HepG2 (cell line): ENCODE measurements around the gene CEACAM3.

Experiments
- ELF3 ChIP-seq: IDR thresholded peaks from 2 replicates; pipeline ENCODE4 v1.6.1; 2016; ENCODE audit warnings: missing genetic modification reagents, missing compliant biosample characterization
- SALL1 ChIP-seq: sonication (generic); formaldehyde crosslinking; IDR thresholded peaks from 2 replicates; pipeline ENCODE4 v1.8.0; 2022; ENCODE audit warnings: mild to moderate bottlenecking, missing genetic modification reagents
- TBP ChIP-seq: sonication (generic); formaldehyde crosslinking; IDR thresholded peaks from 2 replicates; pipeline ENCODE4 v1.5.0; 2020; ENCODE audit warnings: missing genetic modification reagents
- THYN1 ChIP-seq: sonication (generic); formaldehyde crosslinking; IDR thresholded peaks from 2 replicates; pipeline ENCODE4 v1.8.1; 2023; ENCODE audit warnings: low read depth, mild to moderate bottlenecking, moderate library complexity, missing genetic modification reagents, borderline replicate concordance
- ZBTB7A ChIP-seq: sonication (generic); formaldehyde crosslinking; IDR thresholded peaks from 2 replicates; pipeline ENCODE4 v1.8.0; 2022; ENCODE audit warnings: mild to moderate bottlenecking, missing genetic modification reagents
- ZNF232 ChIP-seq: sonication (generic); formaldehyde crosslinking; IDR thresholded peaks from 2 replicates; pipeline ENCODE4 v1.4.0; 2020; ENCODE audit warnings: missing genetic modification reagents, borderline replicate concordance
- ZNF556 ChIP-seq: sonication (generic); formaldehyde crosslinking; IDR thresholded peaks from 2 replicates; pipeline ENCODE4 v1.4.0; 2020; ENCODE audit warnings: mild to moderate bottlenecking, missing genetic modification reagents, borderline replicate concordance
- ZNF660 ChIP-seq: sonication (generic); formaldehyde crosslinking; IDR thresholded peaks from 2 replicates; pipeline ENCODE4 v1.5.1; 2020; ENCODE audit warnings: mild to moderate bottlenecking, low read depth, missing genetic modification reagents, borderline replicate concordance
- TF ChIP-seq, protein P1 (sequence below), 2 experiments: IDR thresholded peaks; 2 replicates each; pipeline ENCODE4 v1.6.1; 2011 to 2012; ENCODE audit warnings: low read length in 2 of 2, borderline replicate concordance in 1 of 2, low read depth in 1 of 2, mild to moderate bottlenecking in 1 of 2, moderate library complexity in 1 of 2

DNA sequence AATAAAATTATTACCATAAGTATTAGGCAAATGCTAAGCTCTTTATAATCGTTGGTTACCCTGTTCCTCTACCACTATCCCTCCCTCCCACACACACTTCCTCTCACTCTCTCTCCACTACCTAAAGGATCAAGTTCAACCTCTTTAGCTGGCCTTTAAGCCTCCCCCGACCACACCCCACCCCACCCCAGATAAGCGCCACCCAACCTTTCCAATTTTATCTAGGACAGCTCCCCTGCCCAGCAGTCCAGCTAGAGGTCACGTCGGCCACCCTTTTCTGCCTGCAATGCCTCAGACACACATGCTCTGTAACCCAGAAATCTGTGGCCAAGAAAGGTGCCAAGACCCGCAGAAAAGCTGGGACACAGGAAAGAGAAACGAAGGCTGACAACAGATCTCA lies 47.0 kb downstream of the CEACAM3 start:
- TF ChIP-seq ZBTB7A (CRISPR knock-in tag) (no peak), THYN1 (CRISPR knock-in tag) (no peak), ZNF232 (no peak), SALL1 (CRISPR knock-in tag) (no peak), ZNF556 (CRISPR knock-in tag) (no peak), ELF3 (CRISPR knock-in tag) (no peak), ZNF660 (CRISPR knock-in tag) (no peak), TBP (CRISPR knock-in tag) (no peak)
- TF ChIP-seq, protein P1, sequence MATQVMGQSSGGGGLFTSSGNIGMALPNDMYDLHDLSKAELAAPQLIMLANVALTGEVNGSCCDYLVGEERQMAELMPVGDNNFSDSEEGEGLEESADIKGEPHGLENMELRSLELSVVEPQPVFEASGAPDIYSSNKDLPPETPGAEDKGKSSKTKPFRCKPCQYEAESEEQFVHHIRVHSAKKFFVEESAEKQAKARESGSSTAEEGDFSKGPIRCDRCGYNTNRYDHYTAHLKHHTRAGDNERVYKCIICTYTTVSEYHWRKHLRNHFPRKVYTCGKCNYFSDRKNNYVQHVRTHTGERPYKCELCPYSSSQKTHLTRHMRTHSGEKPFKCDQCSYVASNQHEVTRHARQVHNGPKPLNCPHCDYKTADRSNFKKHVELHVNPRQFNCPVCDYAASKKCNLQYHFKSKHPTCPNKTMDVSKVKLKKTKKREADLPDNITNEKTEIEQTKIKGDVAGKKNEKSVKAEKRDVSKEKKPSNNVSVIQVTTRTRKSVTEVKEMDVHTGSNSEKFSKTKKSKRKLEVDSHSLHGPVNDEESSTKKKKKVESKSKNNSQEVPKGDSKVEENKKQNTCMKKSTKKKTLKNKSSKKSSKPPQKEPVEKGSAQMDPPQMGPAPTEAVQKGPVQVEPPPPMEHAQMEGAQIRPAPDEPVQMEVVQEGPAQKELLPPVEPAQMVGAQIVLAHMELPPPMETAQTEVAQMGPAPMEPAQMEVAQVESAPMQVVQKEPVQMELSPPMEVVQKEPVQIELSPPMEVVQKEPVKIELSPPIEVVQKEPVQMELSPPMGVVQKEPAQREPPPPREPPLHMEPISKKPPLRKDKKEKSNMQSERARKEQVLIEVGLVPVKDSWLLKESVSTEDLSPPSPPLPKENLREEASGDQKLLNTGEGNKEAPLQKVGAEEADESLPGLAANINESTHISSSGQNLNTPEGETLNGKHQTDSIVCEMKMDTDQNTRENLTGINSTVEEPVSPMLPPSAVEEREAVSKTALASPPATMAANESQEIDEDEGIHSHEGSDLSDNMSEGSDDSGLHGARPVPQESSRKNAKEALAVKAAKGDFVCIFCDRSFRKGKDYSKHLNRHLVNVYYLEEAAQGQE (IDR thresholded peaks at IDR 0.05; ENCODE audit: borderline replicate concordance in 1 of 2, low read depth in 1 of 2, low read length in 2 of 2) = no peak
